T follicular helper cell (primary cell): ENCODE results near the gene ARHGDIB.

Source experiments
- DNase-seq: peaks from one replicate; pipeline ENCODE4 v3.0.0-alpha.2; 2020; ENCODE audit warnings: low read depth

The ARHGDIB gene

GRCh38 chr12:14956024-14956891, 5.1 kb downstream of the ARHGDIB start:
- no peak for DNase-seq

GRCh38 chr12:14954269-14954668, 7.1 kb downstream of the ARHGDIB start:
- DNase-seq, result no peak

GRCh38 chr12:14953752-14954151, 7.6 kb downstream of the ARHGDIB start:
- no peak for DNase-seq

- no peak for DNase-seq
Observed at GRCh38 chr12:14952299-14952921, 9.0 kb downstream of the ARHGDIB start.

GRCh38 chr12:14951851-14952250, 9.6 kb downstream of the ARHGDIB start:
- DNase-seq, result no peak

- no peak for DNase-seq
Observed at GRCh38 chr12:14950982-14951746, 10.2 kb downstream of the ARHGDIB start.

GRCh38 chr12:14950421-14950820, 11.0 kb downstream of the ARHGDIB start:
- DNase-seq, result no peak

GRCh38 chr12:14949631-14950030, 11.8 kb downstream of the ARHGDIB start:
- no peak for DNase-seq

GRCh38 chr12:14948672-14949071, 12.7 kb downstream of the ARHGDIB start:
- no peak for DNase-seq

- no peak for DNase-seq
Observed at GRCh38 chr12:14946861-14947260, 14.5 kb downstream of the ARHGDIB start.

GRCh38 chr12:14946162-14946561, 15.2 kb downstream of the ARHGDIB start:
- DNase-seq, result no peak

GRCh38 chr12:14942196-14942931, 19.0 kb downstream of the ARHGDIB start:
- DNase-seq, result no peak

- DNase-seq, result no peak
Observed at GRCh38 chr12:14941369-14941768, 20.0 kb downstream of the ARHGDIB start.

GRCh38 chr12:14938301-14938700, 23.1 kb downstream of the ARHGDIB start, which contains the start of gene ERP27:
TSS of gene ERP27 (minus strand) at chr12:14938537. CDS start at chr12:14938508, 29 bp downstream.
- no peak for DNase-seq

GRCh38 chr12:14937689-14938088, 23.7 kb downstream of the ARHGDIB start:
- no peak for DNase-seq

GRCh38 chr12:14937014-14937413, 24.4 kb downstream of the ARHGDIB start:
- DNase-seq, result no peak

- DNase-seq, result no peak
Observed at GRCh38 chr12:14936224-14936861, 25.1 kb downstream of the ARHGDIB start.

- DNase-seq, result no peak
Observed at GRCh38 chr12:14935031-14935430, 26.4 kb downstream of the ARHGDIB start.

GRCh38 chr12:14934511-14934910, 26.9 kb downstream of the ARHGDIB start:
- DNase-seq, result no peak

GRCh38 chr12:14931791-14932560, 29.4 kb downstream of the ARHGDIB start:
- DNase-seq, result no peak

- no peak for DNase-seq
Observed at GRCh38 chr12:14931359-14931758, 30.0 kb downstream of the ARHGDIB start.
